Activated CD8-positive, alpha-beta memory T cell treated with anti-CD3 and anti-CD28 coated beads, Interleukin-2, amount 50 U/mL, for 1 hour (primary cell): Measurements from ENCODE around the gene SLC1A1.
"Not testable (repeated sequence)": the region's sequence is repeated elsewhere in the genome, so short reads cannot be mapped to it uniquely, and the experiment has no call there.

Experiments used
- DNase-seq: peaks from one replicate; pipeline ENCODE4 v3.0.0-alpha.2; 2020; ENCODE audit errors: extremely low read depth

Gene SLC1A1

DNA sequence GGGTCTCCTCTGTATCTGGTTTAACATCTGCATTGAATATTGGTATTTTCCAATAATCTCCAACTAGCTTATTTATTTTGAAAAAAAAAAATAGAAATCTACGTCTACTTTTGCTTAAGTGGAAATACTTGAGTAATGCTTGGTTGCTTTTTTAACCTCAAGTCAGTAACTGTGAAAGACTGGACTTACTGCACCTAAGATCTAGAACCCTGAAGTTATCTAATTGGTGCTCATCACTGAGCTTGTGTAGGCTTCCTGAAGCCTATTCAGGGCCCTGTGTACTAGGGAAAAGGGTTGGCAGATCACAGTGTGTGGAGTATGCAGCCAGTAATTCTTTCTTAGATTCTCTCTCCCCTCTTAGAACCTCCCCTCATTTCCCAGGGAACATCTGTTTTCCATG is 16.2 kb downstream of the SLC1A1 start:
- no peak for DNase-seq

DNA sequence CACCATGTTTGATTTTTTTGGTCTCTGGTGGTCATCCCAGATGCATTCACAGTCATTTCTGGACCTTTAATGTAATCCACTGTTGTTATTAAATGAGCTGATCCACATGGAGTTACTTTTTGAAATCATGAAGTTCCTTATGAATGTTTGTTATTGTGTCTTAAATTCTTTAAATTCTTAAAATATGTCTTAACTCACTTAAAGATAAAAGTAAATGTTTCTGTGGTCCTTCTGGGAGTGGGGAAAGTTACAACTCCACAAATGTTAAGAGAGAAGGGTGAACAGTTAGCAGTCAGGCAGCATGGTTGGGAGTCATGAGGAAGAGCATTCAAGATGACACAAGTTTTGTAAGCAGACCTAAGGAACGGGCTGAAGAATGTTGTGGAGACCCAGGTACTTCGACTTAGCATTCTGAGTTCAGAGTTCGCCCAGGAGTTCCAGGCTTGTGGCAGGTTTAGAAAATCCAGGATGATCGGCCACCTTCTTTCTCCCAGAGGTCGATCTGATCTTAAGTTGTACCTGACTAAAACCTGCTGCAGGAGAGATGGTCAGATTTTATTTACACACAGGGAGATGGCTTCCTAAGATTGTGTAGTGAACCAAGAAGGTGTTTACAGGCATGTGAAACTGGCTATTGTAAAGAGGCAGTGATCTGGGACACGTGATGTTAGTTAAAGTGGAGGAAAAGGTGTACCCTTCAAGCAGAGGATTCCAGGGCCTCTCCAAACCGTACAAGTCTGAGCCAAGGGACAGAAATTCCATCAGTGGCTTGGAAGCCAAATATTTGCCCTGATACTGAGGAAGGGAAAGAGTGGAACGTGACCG is 17.2 kb downstream of the SLC1A1 start:
- no peak for DNase-seq

DNA sequence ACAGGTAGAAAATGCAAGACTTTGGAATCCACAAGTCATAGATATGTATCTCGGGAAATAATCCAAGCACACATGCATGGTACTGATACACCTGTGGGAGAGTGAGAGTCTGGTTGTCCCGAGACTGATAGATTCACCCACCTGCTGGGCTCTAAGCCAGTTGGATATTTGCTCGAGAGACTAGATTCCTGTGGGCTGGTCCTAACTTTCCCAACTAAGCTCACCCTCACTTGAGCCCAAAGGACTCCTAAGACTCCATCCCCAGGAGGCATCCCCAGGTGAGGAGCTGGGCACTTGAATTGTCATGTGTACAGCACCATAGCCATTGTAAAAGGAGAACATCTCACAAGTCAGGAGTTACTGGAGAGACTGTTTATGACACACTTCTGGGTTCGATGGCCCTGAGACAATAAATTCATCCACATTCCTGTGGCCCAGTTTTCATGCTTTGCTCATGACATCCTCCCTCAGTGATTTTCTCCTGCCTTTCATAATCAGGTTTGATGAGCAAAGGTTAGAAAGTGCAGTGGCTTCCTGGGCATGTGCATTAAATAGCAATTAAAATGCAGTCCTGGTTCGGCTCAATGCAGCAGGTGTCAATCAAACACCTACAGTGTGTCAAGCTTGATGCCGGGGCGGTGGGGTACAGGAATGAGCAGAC is 18.1 kb downstream of the SLC1A1 start:
- no peak for DNase-seq

DNA sequence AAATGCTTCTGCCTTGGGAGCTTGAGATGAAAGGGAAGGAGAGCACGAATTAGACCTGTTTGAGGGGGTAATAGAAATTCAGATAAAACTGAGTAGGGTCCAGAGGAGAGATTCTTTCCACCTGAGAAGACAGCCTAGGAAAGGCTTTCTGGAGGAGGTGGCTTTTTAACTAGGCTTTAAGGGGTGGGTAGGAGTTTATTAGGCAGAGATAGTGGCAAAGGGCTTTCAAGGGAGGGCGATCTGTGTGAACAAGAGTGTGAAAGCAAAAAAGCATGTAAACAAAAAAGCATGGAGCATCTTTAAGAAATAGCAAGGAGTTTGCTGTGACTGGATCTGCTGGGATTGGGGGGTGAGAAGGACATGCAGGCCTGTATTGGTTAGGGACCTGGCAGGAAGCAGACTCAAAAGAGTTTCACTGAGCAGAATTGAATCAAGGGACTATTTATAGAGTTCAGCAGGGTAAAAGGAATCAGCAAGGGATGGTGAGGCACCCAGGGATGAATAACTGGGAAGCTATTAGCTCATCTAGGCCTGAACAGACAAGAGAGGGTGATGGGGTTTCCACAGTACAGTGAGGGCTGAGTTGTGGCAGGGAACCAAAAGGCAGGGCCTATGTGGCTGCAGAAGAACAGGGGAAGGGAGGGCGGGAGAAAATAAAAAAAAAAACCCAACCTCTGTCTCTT is 18.8 kb downstream of the SLC1A1 start:
- no peak for DNase-seq

DNA sequence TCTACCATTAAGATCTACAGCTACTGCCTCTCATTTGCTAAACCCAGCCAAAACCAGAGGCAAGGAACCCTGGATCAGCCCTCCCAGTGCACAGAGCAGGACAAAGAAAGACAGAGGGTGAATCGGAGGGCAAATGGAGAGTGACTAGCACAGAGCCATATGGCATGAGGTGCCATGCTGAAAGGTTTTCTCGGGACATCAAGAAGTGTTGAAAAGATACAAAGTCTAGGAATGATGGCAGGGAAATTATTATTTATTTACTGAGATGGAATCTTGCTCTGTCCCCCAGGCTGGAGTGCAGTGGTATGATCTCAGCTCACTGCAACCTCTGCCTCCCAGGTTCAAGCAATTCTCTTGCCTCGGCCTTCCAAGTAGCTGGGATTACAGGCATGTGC is 19.3 kb downstream of the SLC1A1 start:
- DNase-seq: no peak

DNA sequence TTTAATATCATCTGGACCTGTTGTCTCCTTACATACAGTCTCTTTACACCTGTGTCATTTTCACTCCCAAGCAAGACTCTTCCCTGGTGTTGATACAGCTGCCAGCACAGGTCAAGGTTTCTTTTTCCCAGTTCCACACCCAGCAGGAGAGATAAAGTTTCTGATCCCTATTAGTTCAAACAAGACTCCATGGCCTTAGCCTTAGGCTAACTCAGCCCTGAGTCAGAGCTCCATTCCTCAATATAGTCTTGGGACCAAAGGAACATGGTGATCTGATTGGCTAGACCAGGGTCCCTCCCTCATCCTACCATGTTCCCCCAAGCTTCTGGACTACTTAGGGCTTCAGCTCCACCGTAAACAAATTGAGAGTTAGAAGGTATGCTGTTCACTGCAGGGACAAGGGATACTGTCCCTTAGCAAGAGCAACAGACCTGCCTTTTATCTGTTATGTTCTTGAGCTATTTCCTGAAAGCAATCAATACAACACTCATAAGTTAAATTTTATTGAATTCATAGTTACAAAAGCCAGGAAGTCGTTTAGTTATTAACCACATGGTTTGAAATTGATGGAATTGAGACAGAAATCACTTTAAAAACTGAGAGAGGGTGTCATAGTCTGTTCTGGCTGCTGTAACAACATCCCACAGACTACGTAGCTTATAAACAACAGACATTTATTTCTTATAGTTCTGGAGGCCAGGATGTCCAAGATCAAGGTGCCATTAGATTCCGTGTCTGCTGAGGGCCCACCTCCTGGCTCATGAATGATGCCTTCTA is 20.5 kb downstream of the SLC1A1 start:
- DNase-seq: no peak

DNA sequence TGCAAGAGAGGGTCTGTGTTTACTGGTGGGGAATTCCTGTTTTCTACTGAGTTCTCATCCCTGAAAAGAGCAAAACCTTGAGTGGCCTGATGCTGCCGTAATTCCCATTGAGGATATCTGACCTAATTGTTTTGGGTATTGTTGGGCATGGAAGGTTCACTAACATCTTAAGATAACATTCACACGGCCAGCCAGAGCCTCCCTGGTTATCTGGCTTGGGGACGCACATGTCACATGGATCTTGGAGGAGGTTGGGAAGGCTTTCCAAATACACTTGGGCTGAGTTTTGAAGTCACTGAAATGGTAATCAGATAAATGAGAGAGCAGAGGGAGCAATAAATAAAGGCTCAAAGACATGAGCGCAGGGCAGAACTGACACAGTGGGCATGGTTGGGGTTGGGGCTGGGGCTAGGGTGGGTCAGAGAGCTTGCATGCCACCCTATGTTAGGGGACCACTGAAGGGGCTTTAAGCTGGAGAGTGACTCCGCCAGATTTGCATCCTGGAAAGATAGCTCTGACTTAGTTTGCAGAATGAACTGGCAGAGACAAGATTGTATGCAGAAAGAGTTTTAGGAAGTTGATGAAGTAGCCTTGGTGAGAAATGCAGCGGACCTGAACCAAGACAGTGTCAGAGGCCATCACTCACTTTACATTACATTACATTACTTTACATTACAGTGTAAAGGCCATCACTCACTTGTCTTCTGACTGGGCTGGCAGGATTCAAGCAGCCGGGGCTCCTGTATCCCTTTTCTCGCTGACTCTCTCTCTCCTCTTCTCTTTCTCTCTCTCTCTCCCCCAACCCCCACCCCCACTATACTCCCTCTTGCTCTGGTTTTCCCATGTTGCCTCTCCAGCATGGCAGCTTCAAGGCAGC is 24.2 kb downstream of the SLC1A1 start:
- no peak for DNase-seq

DNA sequence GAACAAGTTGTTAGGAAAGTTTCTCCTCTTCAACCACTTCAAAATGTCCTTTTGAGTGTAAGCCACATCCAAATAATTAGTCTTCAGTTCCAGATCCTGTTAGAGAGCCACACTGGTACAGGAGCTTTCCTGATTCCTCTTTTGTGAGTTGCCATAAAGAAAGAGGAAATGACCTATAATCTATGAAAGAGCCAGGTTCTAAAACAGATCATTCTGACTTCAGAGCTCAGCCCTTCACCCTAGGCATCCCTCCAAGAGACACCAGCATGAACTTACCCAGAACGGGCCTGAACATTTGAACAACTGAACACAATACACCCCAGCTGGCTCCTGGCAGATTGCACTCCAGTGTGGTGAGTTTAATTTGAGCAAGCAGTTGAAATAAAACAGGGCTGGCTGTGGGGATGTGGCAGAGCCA is 25.7 kb downstream of the SLC1A1 start:
- DNase-seq: no peak

DNA sequence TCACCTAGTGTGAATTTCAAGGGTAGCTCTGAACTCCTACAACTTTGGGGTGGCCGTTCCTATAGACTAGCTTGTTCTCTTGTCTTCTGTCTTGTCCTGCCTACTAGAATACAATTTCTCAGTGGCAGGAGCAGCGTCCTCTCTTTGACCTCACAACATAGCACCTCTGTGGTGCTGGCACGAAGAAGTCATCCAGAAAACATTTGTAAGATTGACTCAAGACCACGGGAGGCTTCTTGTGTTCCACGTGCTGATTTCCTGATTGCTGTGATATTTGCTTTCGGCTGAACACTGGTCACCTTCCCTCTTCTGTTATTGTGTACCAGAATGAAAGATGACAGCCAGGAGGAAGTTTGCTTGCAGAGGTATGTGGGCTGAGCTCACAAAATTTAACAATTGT is 27.0 kb downstream of the SLC1A1 start:
- DNase-seq: no peak

DNA sequence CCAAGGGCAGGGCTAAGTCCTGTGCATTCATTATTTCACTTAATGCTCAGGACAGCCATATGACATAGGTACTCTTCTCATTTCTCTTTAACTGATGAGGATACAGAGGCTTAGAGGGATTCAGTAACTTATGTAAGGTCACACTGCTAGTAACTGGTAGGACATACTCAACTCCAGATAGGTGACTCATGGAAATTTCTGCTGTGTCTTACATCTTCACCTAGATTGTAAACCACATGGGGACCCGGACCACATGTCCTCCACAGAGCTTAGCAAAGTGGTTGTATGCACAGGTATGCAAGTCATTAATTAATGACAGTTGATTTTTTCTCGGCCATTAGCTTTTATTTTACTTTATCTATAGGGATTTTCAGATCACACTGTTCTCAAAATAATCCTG is 29.3 kb downstream of the SLC1A1 start:
- DNase-seq: no peak

DNA sequence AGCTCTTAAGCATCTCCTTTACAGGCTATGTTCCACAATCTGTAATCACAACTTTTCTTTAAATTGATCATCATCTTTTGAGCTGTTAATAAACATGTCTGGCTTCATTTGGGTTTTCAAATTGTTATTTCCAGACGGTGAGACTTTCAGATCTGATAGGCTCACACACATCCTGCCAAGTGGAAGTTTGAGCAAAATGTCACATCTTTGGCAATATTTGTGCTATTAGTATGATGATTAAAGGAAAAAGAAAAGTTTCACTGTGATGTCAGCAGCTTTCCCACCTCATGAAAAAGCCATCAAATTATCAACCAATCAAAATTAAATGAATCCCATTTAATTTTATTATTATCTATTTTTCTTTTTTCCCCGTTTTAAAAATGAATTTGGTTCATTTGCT is 29.8 kb downstream of the SLC1A1 start:
- DNase-seq: no peak

DNA sequence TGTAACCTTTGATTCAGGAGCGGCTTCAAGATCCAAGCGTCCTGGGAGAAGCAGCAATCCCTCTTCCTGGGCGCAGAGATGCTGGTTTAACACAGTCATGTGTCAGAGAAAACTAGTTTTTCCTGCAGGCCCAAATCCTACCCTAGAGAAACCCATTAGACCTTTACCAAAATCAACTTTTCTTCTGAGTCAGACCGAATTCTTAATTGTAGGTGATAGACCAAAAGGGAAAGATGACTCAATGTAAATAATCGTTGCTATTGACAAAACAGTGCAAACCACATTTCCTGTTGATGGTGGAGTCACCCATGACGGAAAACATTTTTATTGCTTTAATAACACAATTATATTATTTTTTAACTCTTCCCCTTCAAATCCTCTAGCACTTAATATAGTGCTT is 40.1 kb downstream of the SLC1A1 start:
- DNase-seq: no peak

DNA sequence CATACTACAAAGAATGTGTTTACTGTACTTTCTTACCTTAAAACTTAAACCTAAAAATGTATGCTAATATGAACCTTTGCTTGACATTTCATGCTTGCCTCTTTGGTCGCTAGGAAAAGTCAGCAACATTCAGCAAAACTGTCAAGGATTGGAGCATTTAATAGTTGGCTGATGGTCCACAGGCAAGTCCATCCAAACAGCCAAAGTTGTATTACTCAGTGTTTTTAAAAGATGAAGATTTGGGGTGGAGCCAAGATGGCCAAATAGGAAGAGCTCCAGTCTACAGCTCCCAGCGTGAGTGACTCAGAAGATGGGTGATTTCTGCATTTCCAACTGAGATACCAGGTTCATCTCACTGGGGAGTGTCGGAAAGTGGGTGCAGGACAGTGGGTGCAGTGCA is 40.6 kb downstream of the SLC1A1 start:
- DNase-seq: not testable (repeated sequence)

DNA sequence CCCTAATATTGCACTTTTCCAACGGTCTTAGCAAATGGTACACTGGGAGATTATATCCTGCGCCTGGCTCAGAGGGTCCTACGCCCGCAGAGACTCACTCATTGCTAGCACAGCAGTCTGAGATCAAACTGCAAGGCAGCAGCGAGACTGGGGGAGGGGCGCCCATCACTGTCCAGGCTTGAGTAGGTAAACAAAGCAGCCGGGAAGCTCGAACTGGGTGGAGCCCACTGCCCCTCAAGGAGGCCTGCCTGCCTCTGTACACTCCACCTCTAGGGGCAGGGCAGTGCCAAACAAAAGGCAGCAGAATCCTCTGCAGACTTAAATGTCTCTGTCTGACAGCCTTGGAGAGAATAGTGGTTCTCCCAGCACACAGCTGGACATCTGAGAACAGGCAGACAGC is 41.1 kb downstream of the SLC1A1 start:
- DNase-seq: not testable (repeated sequence)

DNA sequence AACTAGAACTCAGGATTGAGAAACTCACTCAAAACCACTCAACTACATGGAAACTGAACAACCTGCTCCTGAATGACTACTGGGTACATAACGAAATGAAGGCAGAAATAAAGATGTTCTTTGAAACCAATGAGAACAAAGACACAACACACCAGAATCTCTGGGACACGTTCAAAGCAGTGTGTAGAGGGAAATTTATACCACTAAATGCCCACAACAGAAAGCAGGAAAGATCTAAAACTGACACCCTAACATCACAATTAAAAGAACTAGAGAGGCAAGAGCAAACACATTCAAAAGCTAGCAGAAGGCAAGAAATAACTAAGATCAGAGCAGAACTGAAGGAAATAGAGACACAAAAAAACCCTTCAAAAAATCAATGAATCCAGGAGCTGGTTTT is 43.6 kb downstream of the SLC1A1 start:
- not testable (repeated sequence) for DNase-seq

DNA sequence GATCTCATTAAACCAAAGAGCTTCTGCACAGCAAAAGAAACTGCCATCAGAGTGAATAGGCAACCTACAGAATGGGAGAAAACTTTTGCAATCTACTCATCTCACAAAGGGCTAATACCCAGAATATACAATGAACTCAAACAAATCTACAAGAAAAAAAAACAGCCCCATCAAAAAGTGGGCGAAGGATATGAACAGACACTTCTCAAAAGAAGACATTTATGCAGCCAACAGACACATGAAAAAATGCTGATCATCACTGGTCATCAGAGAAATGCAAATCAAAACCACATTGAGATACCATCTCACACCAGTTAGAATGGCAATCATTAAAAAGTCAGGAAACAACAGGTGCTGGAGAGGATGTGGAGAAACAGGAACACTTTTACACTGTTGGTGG is 45.9 kb downstream of the SLC1A1 start:
- DNase-seq: not testable (repeated sequence)

DNA sequence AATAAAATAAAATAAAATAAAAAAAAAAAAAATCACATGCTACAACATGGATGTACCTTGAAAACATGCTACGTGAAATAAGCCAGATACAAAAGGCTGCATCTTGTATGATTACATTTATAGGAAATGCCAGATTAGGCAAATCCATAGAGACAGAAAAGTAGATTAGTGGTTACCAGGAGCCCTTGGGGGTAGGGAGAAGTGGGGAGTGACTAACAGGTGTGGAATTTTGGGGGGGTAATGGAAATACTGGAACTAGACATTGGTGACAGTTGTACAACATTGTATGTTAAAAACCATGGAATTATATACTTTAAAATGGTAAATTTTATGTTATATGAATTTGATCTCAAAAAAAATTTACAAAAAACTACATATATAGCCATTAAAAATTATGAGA is 47.3 kb downstream of the SLC1A1 start:
- DNase-seq: no peak

DNA sequence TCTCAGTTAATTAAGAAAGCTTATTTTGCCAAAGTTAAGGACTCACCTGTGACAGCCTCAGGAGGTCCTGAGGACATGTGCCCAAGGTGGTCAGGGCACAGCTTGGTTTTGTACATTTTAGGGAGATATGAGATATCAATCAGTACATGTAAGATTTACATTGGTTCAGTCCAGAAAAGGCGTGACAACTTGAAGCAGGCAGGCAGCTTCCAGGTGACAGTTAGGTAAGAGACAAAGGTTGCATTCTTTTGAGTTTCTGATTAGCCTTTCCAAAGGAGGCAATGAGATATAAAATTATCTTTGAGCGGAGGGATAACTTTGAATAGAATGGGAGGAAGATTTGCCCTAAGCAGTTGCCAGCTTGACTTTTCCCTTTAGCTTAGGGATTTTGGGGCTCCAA is 47.8 kb downstream of the SLC1A1 start:
- no peak for DNase-seq

DNA sequence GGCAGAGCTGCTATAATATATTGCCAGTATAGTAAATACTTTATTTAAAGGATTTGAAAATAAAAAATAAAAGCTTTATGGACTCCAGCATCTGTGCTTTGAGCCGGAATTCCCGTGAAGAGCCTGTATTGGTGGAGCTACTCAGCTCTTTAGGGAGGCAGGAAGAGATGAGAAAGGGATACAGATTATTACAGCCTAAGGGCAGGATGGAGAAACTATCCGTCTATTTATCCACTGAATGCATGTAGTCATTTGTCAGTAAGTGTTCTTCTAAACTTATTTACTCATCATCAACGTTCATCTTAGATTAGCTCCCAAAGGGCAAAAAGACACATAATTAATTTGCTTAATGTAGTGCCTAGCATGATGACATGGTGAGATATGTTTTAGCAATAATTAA is 48.4 kb downstream of the SLC1A1 start:
- no peak for DNase-seq

DNA sequence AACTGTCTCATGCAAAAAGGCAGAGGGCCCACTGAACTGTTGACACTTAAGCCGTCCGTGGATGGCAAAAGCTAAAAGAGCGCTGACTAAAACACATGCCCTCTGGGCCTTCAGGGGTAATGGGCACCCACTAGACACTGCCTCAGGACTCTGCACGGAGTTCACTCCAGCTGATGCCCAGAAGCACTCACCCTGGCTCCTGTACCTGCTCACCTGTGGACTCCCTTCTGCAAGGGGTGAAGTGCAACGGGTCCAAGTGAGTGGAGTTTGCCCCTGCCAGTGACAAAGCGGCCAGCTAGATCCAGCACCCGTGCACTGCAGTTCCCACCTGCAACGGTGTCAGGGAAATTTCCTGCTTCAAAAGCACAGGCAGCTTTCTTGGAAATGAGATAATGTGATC is 50.2 kb downstream of the SLC1A1 start:
- DNase-seq: no peak

DNA sequence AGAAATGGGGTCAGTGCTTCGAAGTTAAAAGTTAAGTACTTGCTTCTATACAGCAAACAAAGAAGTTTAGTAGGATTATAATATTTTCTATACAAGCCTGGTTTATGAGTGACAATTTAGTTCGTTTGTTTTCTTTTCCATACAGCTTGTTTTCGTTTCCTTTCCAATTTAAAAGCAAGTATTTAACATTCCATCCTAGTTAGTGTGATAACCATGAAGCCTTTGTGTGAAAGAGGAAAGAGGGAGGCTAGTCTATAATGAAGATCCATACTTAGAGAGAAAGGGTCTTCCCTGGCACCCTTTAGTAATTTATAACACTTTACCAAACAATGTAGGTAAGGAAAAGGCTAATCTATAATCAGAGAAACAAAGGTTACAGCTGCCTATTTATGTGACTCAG is 51.0 kb downstream of the SLC1A1 start:
- no peak for DNase-seq
